ENCODE data around the gene SUPV3L1.

Gene SUPV3L1

DNA sequence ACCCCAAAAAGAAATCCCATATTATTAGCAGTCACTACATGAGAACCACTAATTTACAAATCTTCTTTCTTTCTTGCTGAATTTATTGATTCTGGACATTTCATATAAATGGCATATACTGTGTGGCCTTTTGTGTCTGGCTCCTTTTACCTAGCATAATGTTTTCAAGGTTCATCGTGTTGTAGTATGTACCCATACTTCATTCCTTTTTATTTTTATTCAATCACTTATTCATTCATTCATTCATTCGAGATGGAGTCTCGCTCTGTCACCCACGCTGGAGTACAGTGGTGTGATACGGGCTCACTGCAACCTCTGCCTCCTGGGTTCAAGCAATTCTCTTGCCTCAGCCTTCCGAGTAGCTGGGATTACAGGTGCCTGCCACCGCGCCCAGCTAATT lies 34.2 kb upstream of the SUPV3L1 start:
- ChIA-PET POLR2A (no interaction called here), CTCF (interaction anchor here (1.5 to 2.1 kb wide), 2 partner anchors 9 to 17 kb away, joined by 3 to 6 read pairs; no protein-coding TSS in a partner anchor)
- no peak for DNase-seq (ENCODE audit: extremely low spot score)
- TF ChIP-seq, protein P1, sequence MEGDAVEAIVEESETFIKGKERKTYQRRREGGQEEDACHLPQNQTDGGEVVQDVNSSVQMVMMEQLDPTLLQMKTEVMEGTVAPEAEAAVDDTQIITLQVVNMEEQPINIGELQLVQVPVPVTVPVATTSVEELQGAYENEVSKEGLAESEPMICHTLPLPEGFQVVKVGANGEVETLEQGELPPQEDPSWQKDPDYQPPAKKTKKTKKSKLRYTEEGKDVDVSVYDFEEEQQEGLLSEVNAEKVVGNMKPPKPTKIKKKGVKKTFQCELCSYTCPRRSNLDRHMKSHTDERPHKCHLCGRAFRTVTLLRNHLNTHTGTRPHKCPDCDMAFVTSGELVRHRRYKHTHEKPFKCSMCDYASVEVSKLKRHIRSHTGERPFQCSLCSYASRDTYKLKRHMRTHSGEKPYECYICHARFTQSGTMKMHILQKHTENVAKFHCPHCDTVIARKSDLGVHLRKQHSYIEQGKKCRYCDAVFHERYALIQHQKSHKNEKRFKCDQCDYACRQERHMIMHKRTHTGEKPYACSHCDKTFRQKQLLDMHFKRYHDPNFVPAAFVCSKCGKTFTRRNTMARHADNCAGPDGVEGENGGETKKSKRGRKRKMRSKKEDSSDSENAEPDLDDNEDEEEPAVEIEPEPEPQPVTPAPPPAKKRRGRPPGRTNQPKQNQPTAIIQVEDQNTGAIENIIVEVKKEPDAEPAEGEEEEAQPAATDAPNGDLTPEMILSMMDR (IDR thresholded peaks at IDR 0.05; ENCODE audit: control extremely low read depth, extremely low read depth, low read depth, missing control alignments): no peak

DNA sequence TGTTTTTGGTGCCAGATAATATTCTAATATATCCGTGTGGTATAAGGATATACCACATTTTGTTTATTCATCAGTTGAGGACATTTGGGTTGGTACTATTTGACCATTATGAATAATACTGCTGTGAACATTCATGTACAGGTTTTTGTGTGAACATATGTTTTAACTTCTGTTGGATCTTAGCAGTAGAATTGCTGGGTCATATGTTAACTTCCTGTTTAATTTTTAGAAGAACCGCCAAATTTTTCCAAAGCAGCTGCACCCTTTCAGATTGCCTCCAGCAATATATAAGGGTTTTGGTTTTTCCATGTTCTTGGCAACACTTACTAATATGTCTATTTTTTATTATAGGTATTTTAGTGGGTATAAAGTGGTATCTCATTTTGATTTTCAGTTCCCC lies 33.3 kb upstream of the SUPV3L1 start:
- ChIA-PET POLR2A (interaction anchor here (0.5 kb wide), 1 partner anchor 17 kb away, joined by 6 read pairs; no protein-coding TSS in a partner anchor), CTCF (interaction anchor here (1.5 to 2.1 kb wide), 2 partner anchors 10 to 18 kb away, joined by 3 to 6 read pairs; no protein-coding TSS in a partner anchor)
- TF ChIP-seq, protein P1 (IDR thresholded peaks at IDR 0.05; ENCODE audit: control extremely low read depth, extremely low read depth, low read depth, missing control alignments): no peak
- no peak for DNase-seq (ENCODE audit: extremely low spot score)

DNA sequence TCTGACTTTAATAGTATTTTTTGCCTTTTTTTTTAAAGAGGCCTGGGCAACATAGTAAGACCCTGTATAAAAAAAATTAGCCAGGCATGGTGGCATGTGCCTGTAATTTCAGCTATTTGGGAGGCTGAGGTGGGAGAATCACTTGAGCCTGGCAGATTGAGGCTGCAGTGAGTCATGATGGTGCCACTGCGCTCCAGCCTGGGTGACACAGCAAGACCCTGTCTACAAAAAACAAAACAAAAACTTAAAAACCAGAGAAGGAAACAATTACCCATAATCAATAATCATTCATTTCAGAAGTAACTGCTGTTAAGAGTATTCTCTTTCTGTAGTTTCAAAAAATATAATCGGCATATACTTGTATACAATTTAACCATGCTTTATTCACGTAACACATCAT lies 28.1 kb upstream of the SUPV3L1 start:
- DNase-seq (ENCODE audit: extremely low spot score): no peak
- TF ChIP-seq, protein P1 (IDR thresholded peaks at IDR 0.05; ENCODE audit: control extremely low read depth, extremely low read depth, low read depth, missing control alignments): no peak
- CTCF ChIA-PET: interaction anchor here (2.1 kb wide), 1 partner anchor 9 kb away, joined by 6 read pairs; no protein-coding TSS in a partner anchor
- POLR2A ChIA-PET: interaction anchor here (0.6 kb wide), 1 partner anchor 196 kb away, joined by 4 read pairs; the partner anchor contains the start of gene DDX21

DNA sequence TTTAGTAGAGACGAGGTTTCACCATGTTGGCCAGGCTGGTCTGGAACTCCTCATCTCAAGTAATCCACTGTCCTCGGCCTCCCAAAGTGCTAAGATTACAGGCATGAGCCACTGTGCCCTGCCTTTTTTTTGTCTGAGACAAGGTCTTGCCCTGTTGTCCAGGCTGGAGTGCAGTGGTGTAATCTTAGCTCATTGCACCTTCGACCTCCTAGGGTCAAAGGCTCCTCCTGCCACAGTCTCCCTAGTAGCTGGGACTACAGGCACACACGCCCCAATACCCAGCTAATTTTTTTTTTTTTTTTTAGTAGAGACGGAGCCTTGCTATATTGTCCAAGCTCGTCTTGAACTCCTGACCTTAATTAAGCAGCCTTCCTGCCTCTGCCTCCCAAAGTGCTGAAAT lies 26.8 kb upstream of the SUPV3L1 start:
- ChIA-PET CTCF (interaction anchor here (0.9 to 2.1 kb wide), 3 partner anchors 10 to 172 kb away, joined by 3 to 6 read pairs (median 3); no protein-coding TSS in a partner anchor), POLR2A (no interaction called here)
- no peak for DNase-seq (ENCODE audit: extremely low spot score)
- TF ChIP-seq, protein P1 (IDR thresholded peaks at IDR 0.05; ENCODE audit: control extremely low read depth, extremely low read depth, low read depth, missing control alignments): no peak

DNA sequence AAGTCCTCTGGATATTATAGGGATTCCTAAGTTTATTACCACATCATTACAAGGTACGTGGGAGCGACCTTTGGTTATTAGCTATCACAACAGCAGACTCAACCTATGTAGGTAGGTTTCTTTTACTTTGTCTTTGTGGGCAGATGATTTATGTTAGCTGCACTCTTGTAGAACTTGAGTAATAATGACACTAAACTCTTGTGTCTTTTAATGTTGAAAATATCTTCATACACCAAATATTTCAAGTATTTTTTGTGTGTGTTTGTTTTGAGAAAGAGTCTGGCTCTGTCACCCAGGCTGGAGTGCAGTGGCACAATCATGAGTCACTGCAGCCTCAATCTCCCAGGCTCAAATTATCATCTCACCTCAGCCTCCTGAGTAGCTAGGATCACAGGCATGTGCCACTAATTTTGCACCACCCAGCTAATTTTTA lies 19.2 kb upstream of the SUPV3L1 start:
- TF ChIP-seq, protein P1 (IDR thresholded peaks at IDR 0.05; ENCODE audit: control extremely low read depth, extremely low read depth, low read depth, missing control alignments): no peak
- POLR2A ChIA-PET: no interaction called here
- CTCF ChIA-PET: interaction anchor here (1.3 kb wide), 1 partner anchor 10 kb away, joined by 3 read pairs; no protein-coding TSS in a partner anchor

DNA sequence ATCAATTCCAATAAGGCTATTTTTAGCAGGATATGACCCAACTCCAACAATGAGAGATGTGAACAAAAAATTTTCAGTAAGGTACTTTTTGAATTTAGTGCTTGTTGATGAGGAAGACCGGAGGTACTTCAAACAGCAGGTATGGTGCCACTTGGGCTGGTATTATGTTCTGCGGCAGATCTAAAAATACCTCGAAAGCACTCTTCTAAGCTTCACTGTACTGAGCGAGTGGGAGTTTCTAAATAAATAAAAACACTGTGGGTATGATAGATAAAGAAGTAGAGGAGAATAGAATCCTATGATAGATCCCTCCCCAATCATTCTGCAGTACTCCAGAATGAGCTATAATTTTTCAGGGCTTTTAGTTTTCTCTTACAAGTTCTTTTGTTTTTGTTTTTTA lies 11.5 kb upstream of the SUPV3L1 start:
- TF ChIP-seq, protein P1 (IDR thresholded peaks at IDR 0.05; ENCODE audit: control extremely low read depth, extremely low read depth, low read depth, missing control alignments): no peak
- ChIA-PET CTCF (no interaction called here), POLR2A (no interaction called here)
- DNase-seq (ENCODE audit: extremely low spot score): no peak

More for the DNA sequence above, 19.2 kb upstream of the SUPV3L1 start:
- no peak for DNase-seq (ENCODE audit: extremely low spot score)

All from GM10248 (cell line).